Activated CD4-positive, alpha-beta T cell treated with anti-CD3 and anti-CD28 coated beads, Interleukin-2, amount 50 U/mL, for 24 hours (primary cell): ENCODE data around the gene RAB11FIP5.
"Not testable (repeated sequence)": the region's sequence is repeated elsewhere in the genome, so short reads cannot be mapped to it uniquely, and the experiment has no call there.

Source experiments
- DNase-seq, 2 donors: peaks; one replicate each; pipeline ENCODE4 v3.0.0-alpha.2; 2020; ENCODE audit warnings: low read depth in 1 of 2, low spot score in 1 of 2

RAB11FIP5 gene

GRCh38 chr2:73069855-73070642 is 42.7 kb downstream of the RAB11FIP5 start:
- DNase-seq = no peak

- no peak for DNase-seq
Observed at GRCh38 chr2:73069041-73069854, 43.5 kb downstream of the RAB11FIP5 start.

GRCh38 chr2:73068147-73068546 is 44.6 kb downstream of the RAB11FIP5 start:
- DNase-seq = no peak

- DNase-seq = no peak
Observed at GRCh38 chr2:73067043-73067442, 45.7 kb downstream of the RAB11FIP5 start.

GRCh38 chr2:73065070-73065469 is 47.7 kb downstream of the RAB11FIP5 start:
- not testable (repeated sequence) for DNase-seq

GRCh38 chr2:73063909-73064875 is 48.6 kb downstream of the RAB11FIP5 start:
- no peak for DNase-seq

GRCh38 chr2:73063472-73063871 is 49.3 kb downstream of the RAB11FIP5 start:
- no peak for DNase-seq

- no peak for DNase-seq
Observed at GRCh38 chr2:73059106-73059505, 53.6 kb downstream of the RAB11FIP5 start.

- DNase-seq = no peak
Observed at GRCh38 chr2:73054980-73055379, 57.8 kb downstream of the RAB11FIP5 start.

GRCh38 chr2:73053316-73054114 is 59.2 kb downstream of the RAB11FIP5 start:
- no peak for DNase-seq

- no peak for DNase-seq
Observed at GRCh38 chr2:73050121-73050545, 62.6 kb downstream of the RAB11FIP5 start.

GRCh38 chr2:73043929-73044832 is 68.6 kb downstream of the RAB11FIP5 start:
- DNase-seq = no peak

GRCh38 chr2:73043276-73043675 is 69.5 kb downstream of the RAB11FIP5 start:
- DNase-seq = no peak

- no peak for DNase-seq
Observed at GRCh38 chr2:73037947-73038585, 74.7 kb downstream of the RAB11FIP5 start.

- no peak for DNase-seq
Observed at GRCh38 chr2:73036766-73037165, 76.0 kb downstream of the RAB11FIP5 start.

GRCh38 chr2:73035899-73036711 is 76.6 kb downstream of the RAB11FIP5 start:
- no peak for DNase-seq

GRCh38 chr2:73034661-73035375 is 77.9 kb downstream of the RAB11FIP5 start:
- DNase-seq = no peak
